ENCODE results near the gene PRKG1.
A peak's percentile ranks its signal among the peaks of the same experiment; 100 is the strongest.

PRKG1 gene

DNA sequence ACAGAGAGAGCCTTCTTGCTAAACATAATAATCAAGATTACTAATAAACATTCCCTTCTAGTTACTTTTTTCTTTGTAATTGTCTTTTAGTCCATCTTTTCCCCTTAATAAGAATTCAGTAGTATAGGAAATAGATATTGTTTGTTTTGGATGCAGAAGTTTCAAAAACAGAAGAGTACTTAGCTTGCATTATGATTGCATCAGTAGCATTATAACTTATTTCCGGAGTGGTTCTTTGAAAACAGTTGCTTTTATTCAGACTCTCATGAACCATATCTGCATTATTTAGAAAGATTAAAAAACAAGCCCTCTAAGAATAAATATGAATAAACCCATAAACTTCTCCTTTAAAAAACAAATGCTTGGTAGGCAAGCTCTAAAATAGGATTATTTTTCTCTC lies 1205.8 kb downstream of the PRKG1 start:
- no peak overlapping the region for H3K27ac ChIP-seq (ENCODE audit: low read depth, low read length)
- H3K4ac ChIP-seq (ENCODE audit: low read depth, low read length) = no peak overlapping the region
- no peak overlapping the region for H3K9ac ChIP-seq (ENCODE audit: low read length)
- no CpG with 5 or more reads among the region's 1 CpG for WGBS (ENCODE audit: extremely low coverage, insufficient coverage, insufficient read length)
- H3K14ac ChIP-seq (ENCODE audit: low read length) = no peak overlapping the region
- no peak overlapping the region for H4K8ac ChIP-seq (ENCODE audit: low read depth, low read length)
- no peaks in the 10 kb centered on the region for H3K9me3 ChIP-seq (ENCODE audit: insufficient read depth, low read depth, low read length)
- H2BK12ac ChIP-seq (ENCODE audit: low read length) = no peak overlapping the region
- H2AFZ ChIP-seq (ENCODE audit: insufficient read depth, low read length, poor library complexity) = no peak overlapping the region
- no peak overlapping the region for H2BK5ac ChIP-seq (ENCODE audit: low read depth, low read length, poor library complexity)
- H3K4me3 ChIP-seq (ENCODE audit: low read depth, low read length) = no peak overlapping the region
- H3K27me3 ChIP-seq (ENCODE audit: insufficient read depth, low read length) = no peaks in the 10 kb centered on the region
- H3K23ac ChIP-seq (ENCODE audit: low read length) = no peak overlapping the region
- H3K79me2 ChIP-seq (ENCODE audit: control insufficient read depth, insufficient read depth, low read length, poor library complexity) = no peaks in the 10 kb centered on the region
- H3K36me3 ChIP-seq (ENCODE audit: control insufficient read depth in 1 of 2, insufficient read depth in 2 of 2, low read length in 2 of 2) = no peaks in the 10 kb centered on the region
- H2AK5ac ChIP-seq (ENCODE audit: low read length) = no peak overlapping the region
- H3K18ac ChIP-seq (ENCODE audit: low read length) = no peak overlapping the region
- H3K4me1 ChIP-seq (ENCODE audit: control insufficient read depth in 1 of 2, insufficient read depth in 2 of 2, low read length in 2 of 2) = no peaks in the 10 kb centered on the region
- no peak for DNase-seq
- H3K79me1 ChIP-seq (ENCODE audit: low read length) = no peaks in the 10 kb centered on the region
- H4K12ac ChIP-seq (ENCODE audit: low read depth, low read length) = no peak overlapping the region
- H2BK120ac ChIP-seq (ENCODE audit: insufficient read depth, low read length, poor library complexity) = no peak overlapping the region
- H3K4me2 ChIP-seq (ENCODE audit: low read length) = no peak overlapping the region
- no peak overlapping the region for H4K91ac ChIP-seq (ENCODE audit: low read depth, low read length)

DNA sequence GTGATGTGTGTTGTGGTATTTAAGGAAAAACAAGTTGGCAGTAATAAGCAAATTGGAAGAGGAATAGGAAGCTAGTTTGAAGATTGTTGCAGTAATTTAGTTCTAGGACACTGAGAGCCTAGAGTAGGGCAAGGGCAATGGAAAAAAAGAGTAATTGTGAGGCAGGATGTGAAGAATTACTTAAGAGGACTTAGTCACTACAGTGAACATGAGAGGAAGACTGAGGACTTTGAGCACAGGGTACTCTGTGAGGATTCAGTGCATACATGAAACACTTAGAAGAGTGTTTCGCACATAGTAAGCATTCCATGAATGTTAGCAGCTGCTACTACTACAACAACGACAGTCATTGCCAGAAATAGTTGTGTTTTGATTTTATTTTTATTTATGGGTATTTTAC lies 1208.9 kb downstream of the PRKG1 start:
- Histone ChIP-seq H3K4ac (ENCODE audit: low read depth, low read length) (no peak overlapping the region), H3K27ac (ENCODE audit: low read depth, low read length) (no peak overlapping the region), H4K8ac (ENCODE audit: low read depth, low read length) (no peak overlapping the region), H3K79me1 (ENCODE audit: low read length) (no peaks in the 10 kb centered on the region), H3K18ac (ENCODE audit: low read length) (no peak overlapping the region), H3K4me1 (ENCODE audit: control insufficient read depth in 1 of 2, insufficient read depth in 2 of 2, low read length in 2 of 2) (no peaks in the 10 kb centered on the region), H2BK5ac (ENCODE audit: low read depth, low read length, poor library complexity) (no peak overlapping the region), H3K36me3 (ENCODE audit: control insufficient read depth in 1 of 2, insufficient read depth in 2 of 2, low read length in 2 of 2) (no peaks in the 10 kb centered on the region), H4K91ac (ENCODE audit: low read depth, low read length) (no peak overlapping the region), H4K12ac (ENCODE audit: low read depth, low read length) (no peak overlapping the region), H3K27me3 (ENCODE audit: insufficient read depth, low read length) (no peaks in the 10 kb centered on the region), H3K23ac (ENCODE audit: low read length) (no peak overlapping the region), H3K9ac (ENCODE audit: low read length) (no peak overlapping the region), H2AK5ac (ENCODE audit: low read length) (no peak overlapping the region), H2BK120ac (ENCODE audit: insufficient read depth, low read length, poor library complexity) (no peak overlapping the region), H3K9me3 (ENCODE audit: insufficient read depth, low read depth, low read length) (no peaks in the 10 kb centered on the region), H3K4me2 (ENCODE audit: low read length) (no peak overlapping the region), H3K4me3 (ENCODE audit: low read depth, low read length) (no peak overlapping the region), H3K14ac (ENCODE audit: low read length) (no peak overlapping the region), H2BK12ac (ENCODE audit: low read length) (no peak overlapping the region), H3K79me2 (ENCODE audit: control insufficient read depth, insufficient read depth, low read length, poor library complexity) (no peaks in the 10 kb centered on the region), H2AFZ (ENCODE audit: insufficient read depth, low read length, poor library complexity) (no peak overlapping the region)
- no CpG with 5 or more reads among the region's 2 CpGs for WGBS (ENCODE audit: extremely low coverage, insufficient coverage, insufficient read length)
- DNase-seq = peak; percentile 2 to 68

DNA sequence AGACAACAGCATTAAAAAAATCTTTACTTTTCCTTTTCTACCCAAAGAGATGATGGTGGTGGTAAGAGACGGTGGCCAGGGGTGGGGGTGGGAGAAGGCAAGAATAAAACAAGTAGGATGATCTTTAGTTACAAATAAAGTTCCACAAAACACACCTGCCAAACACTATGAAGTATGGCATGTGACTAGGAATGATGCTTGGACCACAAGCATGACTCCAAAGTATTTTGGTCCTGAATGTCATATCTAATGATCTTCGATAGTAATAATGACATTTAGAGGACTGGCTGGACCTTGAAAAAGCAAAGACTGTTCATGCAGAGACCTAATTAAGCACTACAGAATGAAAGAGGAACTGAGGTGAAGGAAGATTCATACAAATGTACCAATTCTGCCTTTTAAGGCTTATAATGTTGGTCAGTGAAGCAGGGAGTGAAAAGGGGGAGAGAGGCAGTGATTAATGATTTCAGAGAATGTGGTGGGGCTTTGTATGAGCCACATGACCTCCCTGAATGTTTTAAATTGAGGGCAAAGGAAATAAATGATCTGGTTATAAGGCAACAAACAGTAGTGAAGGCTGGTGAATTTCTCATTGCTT lies 1210.2 kb downstream of the PRKG1 start:
- Histone ChIP-seq H2BK5ac (ENCODE audit: low read depth, low read length, poor library complexity) (no peak overlapping the region), H3K9me3 (ENCODE audit: insufficient read depth, low read depth, low read length) (no peaks in the 10 kb centered on the region), H3K4ac (ENCODE audit: low read depth, low read length) (no peak overlapping the region), H3K27ac (ENCODE audit: low read depth, low read length) (no peak overlapping the region), H4K91ac (ENCODE audit: low read depth, low read length) (no peak overlapping the region), H4K8ac (ENCODE audit: low read depth, low read length) (no peak overlapping the region), H3K4me3 (ENCODE audit: low read depth, low read length) (no peak overlapping the region), H3K4me1 (ENCODE audit: control insufficient read depth in 1 of 2, insufficient read depth in 2 of 2, low read length in 2 of 2) (no peaks in the 10 kb centered on the region), H2AFZ (ENCODE audit: insufficient read depth, low read length, poor library complexity) (no peak overlapping the region), H3K18ac (ENCODE audit: low read length) (no peak overlapping the region), H2BK120ac (ENCODE audit: insufficient read depth, low read length, poor library complexity) (no peak overlapping the region), H2AK5ac (ENCODE audit: low read length) (no peak overlapping the region), H3K4me2 (ENCODE audit: low read length) (no peak overlapping the region), H3K14ac (ENCODE audit: low read length) (no peak overlapping the region), H3K79me2 (ENCODE audit: control insufficient read depth, insufficient read depth, low read length, poor library complexity) (no peaks in the 10 kb centered on the region), H2BK12ac (ENCODE audit: low read length) (no peak overlapping the region), H3K23ac (ENCODE audit: low read length) (no peak overlapping the region), H3K27me3 (ENCODE audit: insufficient read depth, low read length) (no peaks in the 10 kb centered on the region), H3K36me3 (ENCODE audit: control insufficient read depth in 1 of 2, insufficient read depth in 2 of 2, low read length in 2 of 2) (no peaks in the 10 kb centered on the region), H3K79me1 (ENCODE audit: low read length) (no peaks in the 10 kb centered on the region), H4K12ac (ENCODE audit: low read depth, low read length) (no peak overlapping the region), H3K9ac (ENCODE audit: low read length) (no peak overlapping the region)
- peak in 1 of 2 donors; percentile 21 for DNase-seq
- no CpG with 5 or more reads among the region's 2 CpGs for WGBS (ENCODE audit: extremely low coverage, insufficient coverage, insufficient read length)

DNA sequence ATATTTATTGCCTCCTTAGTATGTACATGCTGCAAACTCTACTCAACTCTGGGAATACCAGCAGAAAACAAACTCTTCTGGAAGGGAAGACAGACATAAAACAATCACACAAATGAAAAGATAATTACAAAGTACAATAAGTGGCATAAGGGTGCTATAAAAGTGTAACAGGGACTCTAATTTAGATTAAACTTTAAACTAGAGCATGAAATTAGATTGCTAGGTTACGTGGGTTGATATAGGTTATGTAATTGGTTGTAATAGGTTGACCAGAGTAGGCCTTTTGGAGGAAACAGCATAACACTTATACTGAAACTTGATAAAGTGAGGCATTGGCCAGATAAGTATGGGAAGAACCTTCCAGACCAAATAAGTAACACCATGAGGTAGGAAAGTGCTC lies 1213.6 kb downstream of the PRKG1 start:
- Histone ChIP-seq H2BK5ac (ENCODE audit: low read depth, low read length, poor library complexity) (no peak overlapping the region), H4K12ac (ENCODE audit: low read depth, low read length) (no peak overlapping the region), H3K4me3 (ENCODE audit: low read depth, low read length) (no peak overlapping the region), H2BK12ac (ENCODE audit: low read length) (no peak overlapping the region), H3K4me1 (ENCODE audit: control insufficient read depth in 1 of 2, insufficient read depth in 2 of 2, low read length in 2 of 2) (no peaks in the 10 kb centered on the region), H4K91ac (ENCODE audit: low read depth, low read length) (no peak overlapping the region), H3K9ac (ENCODE audit: low read length) (no peak overlapping the region), H3K9me3 (ENCODE audit: insufficient read depth, low read depth, low read length) (no peaks in the 10 kb centered on the region), H3K36me3 (ENCODE audit: control insufficient read depth in 1 of 2, insufficient read depth in 2 of 2, low read length in 2 of 2) (no peaks in the 10 kb centered on the region), H3K27ac (ENCODE audit: low read depth, low read length) (no peak overlapping the region), H2AK5ac (ENCODE audit: low read length) (no peak overlapping the region), H3K79me2 (ENCODE audit: control insufficient read depth, insufficient read depth, low read length, poor library complexity) (no peaks in the 10 kb centered on the region), H3K18ac (ENCODE audit: low read length) (no peak overlapping the region), H3K14ac (ENCODE audit: low read length) (no peak overlapping the region), H2AFZ (ENCODE audit: insufficient read depth, low read length, poor library complexity) (no peak overlapping the region), H3K23ac (ENCODE audit: low read length) (no peak overlapping the region), H4K8ac (ENCODE audit: low read depth, low read length) (no peak overlapping the region), H3K79me1 (ENCODE audit: low read length) (no peaks in the 10 kb centered on the region), H3K4me2 (ENCODE audit: low read length) (no peak overlapping the region), H3K4ac (ENCODE audit: low read depth, low read length) (no peak overlapping the region), H2BK120ac (ENCODE audit: insufficient read depth, low read length, poor library complexity) (no peak overlapping the region), H3K27me3 (ENCODE audit: insufficient read depth, low read length) (no peaks in the 10 kb centered on the region)
- no peak for DNase-seq
- no CpG with 5 or more reads among the region's 1 CpG for WGBS (ENCODE audit: extremely low coverage, insufficient coverage, insufficient read length)

Measured in trophoblast cell (in vitro differentiated cells and primary cell).